Measurements from ENCODE around the gene TNXB. TPM values are rescaled to one million over a fixed set of nuclear protein-coding genes. Genes with fewer than 3 reads are reported as not detected.
"Not testable (repeated sequence)": the region's sequence is repeated elsewhere in the genome, so short reads cannot be mapped to it uniquely, and the experiment has no call there.

The TNXB gene
- total RNA-seq, 4 donors from 2014 or later: 24.9 to 155 (median 46.3) TPM

- DNase-seq (ENCODE audit: low spot score in 2 of 2): no peak
These were observed 37.1 kb upstream of the TNXB start for GRCh38 chr6:32146287-32146686.

GRCh38 chr6:32144238-32144637, 35.1 kb upstream of the TNXB start:
- H3K4me3 ChIP-seq (ENCODE audit: low read depth, poor library complexity, severe bottlenecking); DNase-seq (ENCODE audit: low spot score in 2 of 2); intact Hi-C loops (cut with DNase I; ENCODE audit: low total_unique reads): not testable (repeated sequence)
- 81 to 83% methylated on average over 7 of the region's 7 CpGs for WGBS, 2 donors

More at GRCh38 chr6:32146287-32146686, 37.1 kb upstream of the TNXB start:
- intact Hi-C loops (cut with DNase I; ENCODE audit: low total_unique reads): no loop called here
- WGBS, 2 donors: 82 to 90% methylated on average over 1 of the region's 1 CpG
- TF ChIP-seq CTCF (IDR thresholded peaks at IDR 0.05): no peak
- TF ChIP-seq POLR2A (IDR thresholded peaks at IDR 0.05): no peak
- H3K4me3 ChIP-seq (ENCODE audit: low read depth, poor library complexity, severe bottlenecking): no peak overlapping the region

- intact Hi-C loops (cut with DNase I; ENCODE audit: low total_unique reads): no loop called here
- no peak for DNase-seq (ENCODE audit: low spot score in 2 of 2)
- WGBS, 2 donors: 88% methylated on average over 5 of the region's 5 CpGs
- no peak overlapping the region for H3K4me3 ChIP-seq (ENCODE audit: low read depth, poor library complexity, severe bottlenecking)
- TF ChIP-seq CTCF (IDR thresholded peaks at IDR 0.05): no peak
- TF ChIP-seq POLR2A (IDR thresholded peaks at IDR 0.05): no peak
These were observed 31.4 kb upstream of the TNXB start for GRCh38 chr6:32140420-32141046.

GRCh38 chr6:32139590-32139989, 30.5 kb upstream of the TNXB start:
- DNase-seq (ENCODE audit: low spot score in 2 of 2): no peak
- H3K4me3 ChIP-seq (ENCODE audit: low read depth, poor library complexity, severe bottlenecking): no peak overlapping the region
- 63 to 66% methylated on average over 5 of the region's 5 CpGs for WGBS, 2 donors
- intact Hi-C loops (cut with DNase I; ENCODE audit: low total_unique reads): no loop called here
- TF ChIP-seq CTCF (IDR thresholded peaks at IDR 0.05): no peak
- no peak for TF ChIP-seq POLR2A (IDR thresholded peaks at IDR 0.05)

GRCh38 chr6:32137454-32137853, 28.3 kb upstream of the TNXB start:
- intact Hi-C loops (cut with DNase I; ENCODE audit: low total_unique reads): no loop called here
- no peak for TF ChIP-seq POLR2A (IDR thresholded peaks at IDR 0.05)
- DNase-seq (ENCODE audit: low spot score in 2 of 2): no peak
- no peak overlapping the region for H3K4me3 ChIP-seq (ENCODE audit: low read depth, poor library complexity, severe bottlenecking)

- DNase-seq (ENCODE audit: low spot score in 2 of 2): no peak
- TF ChIP-seq POLR2A (IDR thresholded peaks at IDR 0.05): no peak
- no peak for TF ChIP-seq CTCF (IDR thresholded peaks at IDR 0.05)
- intact Hi-C loops (cut with DNase I; ENCODE audit: low total_unique reads): no loop called here
- no peak overlapping the region for H3K4me3 ChIP-seq (ENCODE audit: low read depth, poor library complexity, severe bottlenecking)
- WGBS, 2 donors: 78 to 83% methylated on average over 4 of the region's 4 CpGs
These were observed 24.6 kb upstream of the TNXB start for GRCh38 chr6:32133786-32134185.

- H3K4me3 ChIP-seq (ENCODE audit: low read depth, poor library complexity, severe bottlenecking): no peak overlapping the region
- DNase-seq (ENCODE audit: low spot score in 2 of 2): no peak
- no peak for TF ChIP-seq POLR2A (IDR thresholded peaks at IDR 0.05)
- intact Hi-C loops (cut with DNase I; ENCODE audit: low total_unique reads): no loop called here
These were observed 23.0 kb upstream of the TNXB start for GRCh38 chr6:32132110-32132509.
